Lower leg skin (tissue), 4 donors: ENCODE measurements around the gene PTCHD4. TPM values are rescaled to one million over a fixed set of nuclear protein-coding genes. Genes with fewer than 3 reads are reported as not detected.
"Not testable (repeated sequence)": the region's sequence is repeated elsewhere in the genome, so short reads cannot be mapped to it uniquely, and the experiment has no call there.

Source experiments
- DNase-seq, 2 donors: peaks; one replicate each; pipeline ENCODE4 v3.0.0-alpha.2; 2019; ENCODE audit warnings: low spot score in 2 of 2
- H3K4me3 ChIP-seq: fragments of 200-600 bp; sonication (generic); 2 replicates; pipeline ENCODE4 v1.5.1; 2017; ENCODE audit warnings: mild to moderate bottlenecking, low read depth; ENCODE audit not compliant: poor library complexity, severe bottlenecking
- POLR2A ChIP-seq, 2 donors: fragments of 450-650 bp; IDR thresholded peaks; one replicate each; pipeline ENCODE4 v1.6.1; 2016 to 2017; ENCODE audit warnings: antibody characterized with exemption in 2 of 2, mild to moderate bottlenecking in 1 of 2, moderate library complexity in 1 of 2
- WGBS, 2 donors: methylation state at CpG; one replicate each; pipeline ENCODE4 v1.1.5; 2018; 5-methylcytosine and 5-hydroxymethylcytosine counted together
- intact Hi-C: fragments of 100-400 bp; cut with DNase I; formaldehyde crosslinking; loops from one replicate; pipeline ENCODE4 v1.15.0; 2023; ENCODE audit warnings: low total_unique reads
- total RNA-seq, 4 donors: library from RNA; depleted of rRNA; stranded (reverse); fragments of >200 nt; gene quantifications; one replicate each; pipeline ENCODE4 v1.1.0, GENCODE V29; 2016
- TF ChIP-seq, protein P1 (sequence below), 3 donors: fragments of 450-650 bp; IDR thresholded peaks; one replicate each; pipeline ENCODE4 v1.5.1; 2016; ENCODE audit warnings: antibody characterized with exemption in 3 of 3, mild to moderate bottlenecking in 3 of 3, moderate library complexity in 2 of 3

PTCHD4 gene
- total RNA-seq, 4 donors from 2014 or later: 0.10 TPM; not detected in 2

DNA sequence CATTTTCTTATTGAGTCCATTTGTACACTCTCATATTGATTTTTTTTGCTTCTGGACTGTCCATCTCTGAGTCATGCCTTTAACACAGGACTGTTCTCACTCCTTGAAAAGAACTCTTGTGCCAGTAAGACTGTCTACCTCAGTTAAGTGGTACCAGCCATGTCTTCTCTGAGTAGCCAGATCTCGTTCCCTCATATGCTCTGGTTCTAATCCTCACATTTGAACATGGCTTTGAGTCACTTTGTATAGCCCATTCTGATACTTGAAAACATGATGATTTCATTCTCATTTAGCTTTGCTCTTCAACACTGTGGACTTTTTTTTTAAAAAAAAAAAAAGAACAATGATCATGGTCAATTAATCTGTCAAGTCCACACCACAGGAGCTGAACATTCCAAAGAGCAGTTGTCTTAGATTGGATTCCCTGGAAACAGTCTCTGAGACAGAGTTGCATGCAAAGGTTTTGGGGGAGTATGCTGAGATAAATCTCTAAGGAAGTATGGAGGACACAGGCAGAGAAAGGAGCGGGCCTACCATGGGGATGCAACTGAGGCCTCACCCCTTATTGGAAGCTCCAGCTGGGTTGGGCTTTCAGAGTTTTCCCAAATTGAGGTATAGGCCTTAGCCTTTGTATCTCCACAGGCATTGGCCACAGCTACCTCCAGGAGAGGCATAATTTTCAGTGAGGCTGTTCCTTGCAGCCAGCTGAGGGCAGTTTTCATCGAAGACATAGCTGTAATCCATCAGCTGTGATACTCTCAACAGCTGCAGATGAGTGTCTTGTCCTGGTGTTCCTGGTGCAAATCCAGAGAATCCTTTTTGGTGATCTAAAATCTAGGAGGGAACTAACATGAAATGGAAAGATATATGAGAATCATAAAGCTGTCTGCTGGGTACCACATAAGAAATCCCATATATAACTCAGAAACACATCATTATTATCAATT lies 6.0 kb upstream of the PTCHD4 start:
- H3K4me3 ChIP-seq: no peak overlapping the region
- no peak for TF ChIP-seq POLR2A (IDR thresholded peaks at IDR 0.05)
- TF ChIP-seq, protein P1, sequence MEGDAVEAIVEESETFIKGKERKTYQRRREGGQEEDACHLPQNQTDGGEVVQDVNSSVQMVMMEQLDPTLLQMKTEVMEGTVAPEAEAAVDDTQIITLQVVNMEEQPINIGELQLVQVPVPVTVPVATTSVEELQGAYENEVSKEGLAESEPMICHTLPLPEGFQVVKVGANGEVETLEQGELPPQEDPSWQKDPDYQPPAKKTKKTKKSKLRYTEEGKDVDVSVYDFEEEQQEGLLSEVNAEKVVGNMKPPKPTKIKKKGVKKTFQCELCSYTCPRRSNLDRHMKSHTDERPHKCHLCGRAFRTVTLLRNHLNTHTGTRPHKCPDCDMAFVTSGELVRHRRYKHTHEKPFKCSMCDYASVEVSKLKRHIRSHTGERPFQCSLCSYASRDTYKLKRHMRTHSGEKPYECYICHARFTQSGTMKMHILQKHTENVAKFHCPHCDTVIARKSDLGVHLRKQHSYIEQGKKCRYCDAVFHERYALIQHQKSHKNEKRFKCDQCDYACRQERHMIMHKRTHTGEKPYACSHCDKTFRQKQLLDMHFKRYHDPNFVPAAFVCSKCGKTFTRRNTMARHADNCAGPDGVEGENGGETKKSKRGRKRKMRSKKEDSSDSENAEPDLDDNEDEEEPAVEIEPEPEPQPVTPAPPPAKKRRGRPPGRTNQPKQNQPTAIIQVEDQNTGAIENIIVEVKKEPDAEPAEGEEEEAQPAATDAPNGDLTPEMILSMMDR (IDR thresholded peaks at IDR 0.05): no peak
- WGBS, 2 donors: 80 to 89% methylated on average over 3 of the region's 3 CpGs
- no peak for DNase-seq
- intact Hi-C loops: no loop called here

DNA sequence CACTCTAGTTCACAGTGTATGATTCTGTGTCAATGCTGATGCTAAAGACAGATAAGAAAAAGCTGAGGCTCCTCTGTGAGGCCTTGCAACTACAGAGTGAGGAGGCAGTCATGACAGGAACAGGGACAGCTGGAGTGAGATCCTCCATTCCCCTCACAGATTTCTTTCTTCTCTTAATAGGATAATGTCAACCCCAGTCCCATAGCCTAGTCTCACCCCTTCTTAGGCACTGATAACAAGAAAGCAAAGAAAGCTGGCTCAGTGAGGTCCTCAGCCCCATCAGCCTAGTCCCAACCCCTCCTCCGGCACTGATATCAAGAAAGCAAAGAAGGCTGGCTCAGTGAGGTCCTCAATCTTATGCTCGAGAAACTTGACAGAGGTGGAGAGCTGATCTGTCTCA lies 2.1 kb upstream of the PTCHD4 start:
- TF ChIP-seq POLR2A (IDR thresholded peaks at IDR 0.05): no peak
- TF ChIP-seq, protein P1 (IDR thresholded peaks at IDR 0.05): no peak
- WGBS, 2 donors: 93 to 97% methylated on average over 2 of the region's 2 CpGs
- intact Hi-C loops: no loop called here
- DNase-seq: no peak
- no peak overlapping the region for H3K4me3 ChIP-seq

DNA sequence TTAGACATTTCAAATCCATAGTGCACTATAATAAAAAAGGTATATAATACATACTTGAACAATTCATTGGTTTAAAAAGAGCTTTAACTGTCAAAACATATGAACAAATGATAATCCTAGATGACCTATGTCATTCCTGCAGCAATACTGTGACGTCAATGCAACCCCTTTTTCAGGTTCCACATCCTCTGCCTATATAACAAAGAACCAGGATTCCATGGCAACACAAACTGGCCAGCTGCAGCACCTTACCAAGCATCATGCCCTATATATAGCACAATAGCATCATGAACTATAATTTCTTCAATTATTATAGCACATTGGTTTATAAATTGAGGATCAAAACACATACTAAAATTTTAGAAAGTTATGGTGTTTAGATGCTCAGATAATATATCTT lies 578 bp upstream of the PTCHD4 start:
- no peak for DNase-seq
- intact Hi-C loops: no loop called here
- no peak for TF ChIP-seq POLR2A (IDR thresholded peaks at IDR 0.05)
- TF ChIP-seq, protein P1 (IDR thresholded peaks at IDR 0.05): no peak
- WGBS, 2 donors: 69 to 76% methylated on average over 1 of the region's 1 CpG
- no peak overlapping the region for H3K4me3 ChIP-seq

DNA sequence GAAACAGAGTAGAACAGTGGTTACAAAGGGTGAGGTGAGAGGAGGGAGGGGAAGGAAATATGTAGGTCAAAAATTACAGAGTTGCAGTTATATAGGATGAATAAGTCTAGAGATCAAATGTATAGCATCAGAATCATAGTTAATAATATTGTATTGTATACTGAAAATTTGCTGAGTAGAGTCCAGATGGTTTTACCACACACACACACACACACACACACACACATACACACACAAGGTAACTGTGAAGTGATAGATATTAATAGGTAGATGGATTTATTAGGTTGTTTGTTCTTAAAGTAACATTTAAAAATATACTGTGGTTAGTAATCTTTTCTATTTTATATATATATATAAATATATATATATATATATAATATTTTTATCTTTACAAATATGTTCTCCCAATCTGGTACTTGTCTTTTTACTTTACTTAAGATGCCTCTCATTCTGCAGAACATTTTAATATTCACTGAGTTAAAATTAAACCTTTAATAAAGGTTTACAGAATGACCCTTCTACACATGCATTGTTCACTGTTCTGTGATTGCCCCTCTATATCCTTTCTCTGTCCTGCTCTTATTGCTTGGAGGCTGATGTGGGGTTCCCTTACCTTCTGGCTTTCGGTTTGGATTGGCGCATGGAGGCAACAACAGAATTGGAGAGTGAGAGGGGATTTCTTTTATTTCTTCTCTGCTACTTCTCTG lies 408 bp downstream of the PTCHD4 start:
- H3K4me3 ChIP-seq: no peak overlapping the region
- WGBS, 2 donors: 95 to 98% methylated on average over 2 of the region's 2 CpGs
- intact Hi-C loops: no loop called here
- no peak for TF ChIP-seq POLR2A (IDR thresholded peaks at IDR 0.05)
- TF ChIP-seq, protein P1 (IDR thresholded peaks at IDR 0.05): no peak
- no peak for DNase-seq

DNA sequence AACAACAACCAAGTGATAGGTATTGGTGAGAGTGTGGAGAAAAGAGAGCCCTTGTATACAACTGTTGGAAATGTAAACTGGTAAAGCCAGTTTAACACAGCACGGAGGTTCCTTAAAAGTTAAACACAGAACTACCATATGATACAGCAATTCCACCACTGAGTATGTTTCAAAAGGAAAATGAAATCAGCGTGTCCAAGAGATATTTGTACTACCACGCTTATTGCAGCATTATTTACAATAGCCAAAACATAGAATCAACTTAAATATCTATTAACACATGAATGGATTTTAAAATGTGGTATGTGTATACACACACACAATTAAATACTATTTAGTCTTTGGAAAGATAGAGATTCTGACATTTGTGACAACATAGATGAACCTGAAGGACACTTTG lies 1.1 kb downstream of the PTCHD4 start:
- WGBS, 2 donors: 38 to 49% methylated on average over 3 of the region's 3 CpGs
- H3K4me3 ChIP-seq: no peak overlapping the region
- intact Hi-C loops: no loop called here
- no peak for DNase-seq
- TF ChIP-seq POLR2A (IDR thresholded peaks at IDR 0.05): no peak
- TF ChIP-seq, protein P1 (IDR thresholded peaks at IDR 0.05): no peak

DNA sequence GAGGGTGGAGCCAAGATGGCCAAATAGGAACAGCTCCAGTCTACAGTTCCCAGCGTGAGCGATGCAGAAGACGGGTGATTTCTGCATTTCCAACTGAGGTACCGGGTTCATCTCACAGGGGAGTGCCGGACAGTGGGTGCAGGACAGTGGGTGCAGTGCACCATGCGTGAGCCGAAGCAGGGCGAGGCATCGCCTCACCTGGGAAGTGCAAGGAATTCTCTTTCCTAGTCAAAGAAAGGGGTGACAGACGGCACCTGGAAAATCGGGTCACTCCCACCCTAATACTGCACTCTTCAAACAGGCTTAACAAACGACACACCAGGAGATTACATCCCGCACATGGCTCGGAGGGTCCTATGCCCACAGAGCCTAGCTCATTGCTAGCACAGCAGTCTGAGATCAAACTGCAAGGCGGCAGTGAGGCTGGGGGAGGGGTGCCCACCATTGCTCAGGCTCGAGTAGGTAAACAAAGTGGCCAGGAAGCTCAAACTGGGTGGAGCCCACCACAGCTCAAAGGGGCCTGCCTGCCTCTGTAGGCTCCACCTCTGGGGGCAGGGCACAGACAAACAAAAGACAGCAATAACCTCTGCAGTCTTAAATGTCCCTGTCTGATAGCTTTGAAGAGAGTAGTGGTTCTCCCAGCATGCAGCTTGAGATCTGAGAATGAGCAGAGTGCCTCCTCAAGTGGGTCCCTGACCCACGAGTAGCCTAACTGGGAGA lies 8.4 kb downstream of the PTCHD4 start:
- 88 to 93% methylated on average over 16 to 17 of the region's 17 CpGs for WGBS, 2 donors
- DNase-seq, intact Hi-C loops, H3K4me3 ChIP-seq: not testable (repeated sequence)
